ENCODE results near the gene SOS2. TPM values are rescaled to one million over a fixed set of nuclear protein-coding genes. Genes with fewer than 3 reads are reported as not detected.

The SOS2 gene
- 89.2 TPM for total RNA-seq

GRCh38 chr14:50231475-50232275, at the start of gene SOS2:
TSS of gene SOS2 (minus strand) at chr14:50231578. CDS start at chr14:50231283, 295 bp downstream.

GRCh38 chr14:50116181-50116956, 115.0 kb downstream of the SOS2 start, which contains the start of gene VCPKMT:
TSS of gene VCPKMT (minus strand) at chr14:50116572. CDS start at chr14:50116552, 20 bp downstream.

Small RNAs within 50 kb of the gene (small RNA-seq; reads per million reads assigned to genes)
- not detected for gene RF00019 (ENCODE audit: low replicate concordance)

Other genes with a start within 250 kb of the SOS2 start
- gene VCPKMT, start 115.0 kb downstream of the SOS2 start, total RNA-seq: 12.2 TPM
- gene L2HGDH, start 80.7 kb upstream of the SOS2 start, total RNA-seq: 19.1 TPM
- gene DMAC2L, start 80.7 kb upstream of the SOS2 start, total RNA-seq: 17.2 TPM
- gene CDKL1, start 165.3 kb upstream of the SOS2 start, total RNA-seq: 15.0 TPM

Data from parietal lobe (tissue), 2 donors.